GM21723 (cell line): Measurements from ENCODE around the gene MXD4.
"Not testable (repeated sequence)": the region's sequence is repeated elsewhere in the genome, so short reads cannot be mapped to it uniquely, and the experiment has no call there.

Experiments
- ATAC-seq: cut with Tn5 transposase; IDR thresholded peaks from one replicate; pipeline ENCODE4 v1.9.1; 2021; ENCODE audit warnings: mild to moderate bottlenecking, moderate library complexity; ENCODE audit not compliant: unreplicated experiment

MXD4 gene

DNA sequence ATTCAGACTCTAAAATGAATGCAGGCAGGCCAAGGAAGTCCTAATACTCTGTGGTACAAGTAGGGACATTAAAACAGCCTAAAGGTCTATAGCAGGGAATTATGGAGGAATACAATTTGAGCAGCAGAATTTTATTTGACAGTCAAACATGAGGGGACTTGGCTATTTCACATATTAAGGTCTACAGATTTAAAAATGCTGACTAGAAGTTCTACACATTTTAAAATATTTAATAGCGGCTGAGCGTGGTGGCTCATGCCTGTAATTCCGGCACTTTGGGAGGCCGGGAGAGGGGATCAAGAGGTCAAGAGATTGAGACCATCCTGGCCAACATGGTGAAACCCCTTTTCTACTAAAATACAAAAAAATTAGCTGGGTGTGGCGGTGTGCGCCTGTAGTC, 30.8 kb downstream of the MXD4 start:
- ATAC-seq = no peak

DNA sequence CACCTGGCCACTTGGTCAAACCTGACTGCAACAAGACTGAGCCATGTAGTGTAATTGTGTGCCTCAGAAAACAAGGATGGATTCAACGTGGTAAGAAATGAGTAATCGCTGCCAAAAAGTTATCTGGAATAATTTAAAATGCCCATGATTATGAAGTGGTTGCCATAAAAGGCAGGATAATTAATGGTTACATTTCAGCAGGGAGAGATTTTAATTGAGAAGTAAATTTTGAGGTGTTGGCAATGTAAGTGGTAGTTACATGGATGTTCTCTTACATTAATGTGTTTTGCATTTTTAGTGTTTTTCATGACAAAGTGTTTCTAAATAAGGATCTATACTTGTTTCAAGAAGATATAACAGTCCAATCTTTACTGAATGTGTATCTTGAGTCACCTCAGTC, 35.6 kb downstream of the MXD4 start:
- no peak for ATAC-seq

DNA sequence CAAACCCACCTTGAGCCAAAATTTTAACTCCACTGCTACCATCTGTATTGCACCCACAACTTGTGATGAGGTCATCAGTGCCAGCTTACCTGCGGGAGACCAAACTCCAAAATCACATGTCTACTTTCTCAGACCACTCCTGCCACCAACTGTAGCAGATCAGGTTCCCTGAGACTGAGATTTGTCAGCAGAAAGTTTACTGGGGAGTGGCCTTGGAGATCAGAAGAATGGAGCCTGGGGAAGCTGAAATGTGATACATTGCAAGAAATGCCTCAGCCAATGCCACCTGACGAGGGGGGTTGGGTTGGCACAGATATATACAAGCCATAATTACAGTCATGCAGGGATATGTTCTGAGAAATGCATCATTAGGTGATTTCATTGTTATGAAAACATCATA, 39.1 kb downstream of the MXD4 start:
- ATAC-seq = no peak

DNA sequence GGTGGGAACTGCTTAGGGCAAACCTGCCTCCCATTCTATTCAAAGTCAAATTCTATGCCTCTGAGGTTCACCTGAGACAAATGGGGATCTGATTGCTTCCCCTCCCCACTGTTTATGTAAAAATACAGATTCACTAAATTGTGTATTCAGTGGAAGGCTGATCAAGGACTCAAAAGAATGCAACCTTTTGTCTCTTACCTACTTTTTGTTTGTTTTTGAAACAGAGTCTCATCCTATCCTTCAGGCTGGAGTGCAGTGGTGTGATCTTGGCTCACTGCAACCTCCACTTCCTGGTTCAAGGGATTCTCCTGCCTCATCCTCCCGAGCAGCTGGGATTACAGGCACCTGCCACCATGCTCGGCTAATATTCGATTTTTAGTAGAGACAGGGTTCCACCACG, 40.5 kb downstream of the MXD4 start:
- not testable (repeated sequence) for ATAC-seq

DNA sequence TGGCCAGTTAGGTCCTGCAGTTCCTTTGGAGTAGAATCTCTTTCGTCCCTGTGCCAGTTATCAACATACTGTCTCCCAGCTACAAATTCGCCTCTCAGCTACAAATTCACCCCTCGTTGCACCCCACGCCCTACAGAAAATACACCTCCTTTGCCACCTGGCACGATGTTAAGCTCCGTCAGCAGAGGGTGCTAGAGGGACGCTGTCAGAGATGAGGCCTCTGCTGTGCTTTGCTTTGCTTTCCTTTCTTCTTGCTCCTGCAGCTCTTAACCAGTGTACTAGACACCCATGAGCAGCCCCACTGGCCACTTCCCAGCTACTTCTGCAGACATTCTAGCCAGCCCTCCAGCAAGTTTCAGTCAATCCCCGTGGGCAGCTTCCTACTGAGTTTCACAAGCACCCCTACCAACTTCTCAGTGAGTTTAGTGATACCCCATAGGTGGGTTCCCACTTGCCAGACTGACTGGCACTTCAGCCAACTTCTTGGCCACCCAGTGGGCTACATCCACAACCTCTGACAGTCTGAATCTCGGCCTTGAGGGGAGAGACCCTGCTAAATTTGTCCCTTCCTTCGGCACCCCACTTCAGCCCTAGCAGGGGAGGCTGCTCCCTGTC, 41.8 kb downstream of the MXD4 start:
- no peak for ATAC-seq

DNA sequence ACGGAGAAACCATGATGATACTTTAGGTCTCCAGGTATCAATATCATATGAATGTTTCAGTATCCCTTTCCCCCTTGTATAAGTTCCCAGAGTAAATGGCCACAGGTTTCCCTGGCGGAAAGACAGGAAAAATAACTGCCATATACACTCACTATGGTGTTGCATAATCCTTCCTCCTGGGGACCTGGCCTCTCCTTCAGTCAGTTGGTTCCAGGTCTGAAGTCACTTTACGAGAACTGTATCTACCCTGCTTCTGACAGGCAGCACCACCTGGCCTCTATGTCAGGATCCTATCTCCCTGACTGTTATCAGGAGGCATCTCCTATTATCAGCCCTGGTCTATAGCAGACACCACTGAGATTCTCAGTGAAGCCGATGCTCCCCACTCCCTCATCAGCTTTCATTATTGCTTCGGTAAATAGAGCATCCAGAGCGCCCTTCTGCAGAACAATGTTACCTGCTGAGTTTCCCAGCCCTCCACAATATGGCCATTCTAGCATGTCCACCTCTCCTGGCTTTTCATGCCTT, 42.6 kb downstream of the MXD4 start:
- no peak for ATAC-seq

DNA sequence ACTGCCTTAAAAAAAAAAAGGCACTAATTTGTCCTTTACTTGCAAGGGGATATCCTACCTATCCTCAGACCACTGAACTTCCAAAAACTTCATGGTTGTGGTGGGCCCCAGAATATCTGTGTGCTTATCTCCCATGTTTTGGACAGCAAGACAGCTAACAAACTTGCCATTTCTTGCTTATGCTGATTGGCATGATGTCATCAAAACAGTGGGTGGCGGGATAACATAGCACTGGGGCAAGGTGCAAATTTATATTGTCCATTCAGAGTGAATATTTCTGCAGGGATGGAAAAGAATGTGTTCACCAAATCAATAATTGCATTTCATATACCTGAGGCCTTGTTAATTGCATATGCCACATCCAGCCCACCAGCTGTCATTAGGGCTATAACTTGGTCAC, 43.5 kb downstream of the MXD4 start:
- no peak for ATAC-seq

DNA sequence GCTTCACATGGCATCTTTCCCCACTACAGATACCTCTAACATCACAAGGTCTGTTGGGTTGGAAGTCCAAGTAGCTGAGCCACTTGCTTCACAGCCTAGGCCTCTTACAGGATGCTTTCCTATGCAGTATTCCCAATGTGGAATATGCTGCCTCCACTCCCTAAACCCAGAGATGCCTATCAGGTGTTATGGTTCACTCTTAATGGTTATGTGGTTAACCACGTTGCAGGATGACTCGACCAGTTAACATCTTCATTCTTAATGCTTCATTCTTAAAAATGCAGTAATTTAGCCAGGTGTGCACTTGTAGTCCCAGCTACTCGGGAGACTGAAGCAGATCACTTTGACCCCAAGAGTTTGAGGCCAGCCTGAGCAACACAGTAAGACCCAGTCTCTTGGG, 44.2 kb downstream of the MXD4 start:
- no peak for ATAC-seq

DNA sequence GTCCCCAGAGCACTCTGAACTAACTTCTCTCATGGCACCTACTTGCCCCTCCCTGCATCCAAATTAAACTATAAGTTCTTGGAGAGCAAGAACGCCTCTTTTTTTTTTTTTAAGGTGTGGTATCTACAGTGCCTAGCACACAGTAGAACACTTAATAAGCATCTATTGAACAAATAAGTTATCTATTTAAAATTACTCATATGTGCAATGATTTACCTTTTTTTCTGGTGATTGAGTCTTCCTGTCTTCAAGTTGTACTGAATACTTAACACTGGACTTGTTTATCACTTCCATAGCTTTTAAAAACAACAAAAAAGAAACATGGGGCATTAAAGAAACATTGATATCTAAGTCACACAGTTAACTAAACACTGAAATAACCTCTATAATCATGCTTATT, 49.1 kb downstream of the MXD4 start:
- no peak for ATAC-seq

DNA sequence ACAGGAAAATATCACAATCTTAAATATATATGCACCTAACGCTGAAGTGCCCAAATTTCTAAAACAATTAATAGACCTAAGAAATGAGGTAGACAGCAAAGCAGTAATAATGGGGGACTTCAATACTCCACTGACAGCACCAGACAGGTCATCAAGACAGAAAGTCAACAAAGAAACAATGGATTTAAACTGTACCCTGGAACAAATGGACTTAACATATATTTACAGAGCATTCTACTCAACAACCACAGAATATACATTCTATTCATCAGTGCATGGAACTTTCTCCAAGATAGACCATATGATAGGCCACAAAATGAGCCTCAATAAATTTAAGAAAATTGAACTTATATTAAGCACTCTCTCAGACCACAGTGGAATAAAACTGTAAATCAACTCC, 59.1 kb downstream of the MXD4 start:
- ATAC-seq = not testable (repeated sequence)
